ELF-1 (cell line): ENCODE results near the gene PGM2.

Experiments used
- DNase-seq: peaks from one replicate; pipeline ENCODE4 v3.0.0-alpha.2; 2016; ENCODE audit warnings: low read depth, low spot score

PGM2 gene

DNA sequence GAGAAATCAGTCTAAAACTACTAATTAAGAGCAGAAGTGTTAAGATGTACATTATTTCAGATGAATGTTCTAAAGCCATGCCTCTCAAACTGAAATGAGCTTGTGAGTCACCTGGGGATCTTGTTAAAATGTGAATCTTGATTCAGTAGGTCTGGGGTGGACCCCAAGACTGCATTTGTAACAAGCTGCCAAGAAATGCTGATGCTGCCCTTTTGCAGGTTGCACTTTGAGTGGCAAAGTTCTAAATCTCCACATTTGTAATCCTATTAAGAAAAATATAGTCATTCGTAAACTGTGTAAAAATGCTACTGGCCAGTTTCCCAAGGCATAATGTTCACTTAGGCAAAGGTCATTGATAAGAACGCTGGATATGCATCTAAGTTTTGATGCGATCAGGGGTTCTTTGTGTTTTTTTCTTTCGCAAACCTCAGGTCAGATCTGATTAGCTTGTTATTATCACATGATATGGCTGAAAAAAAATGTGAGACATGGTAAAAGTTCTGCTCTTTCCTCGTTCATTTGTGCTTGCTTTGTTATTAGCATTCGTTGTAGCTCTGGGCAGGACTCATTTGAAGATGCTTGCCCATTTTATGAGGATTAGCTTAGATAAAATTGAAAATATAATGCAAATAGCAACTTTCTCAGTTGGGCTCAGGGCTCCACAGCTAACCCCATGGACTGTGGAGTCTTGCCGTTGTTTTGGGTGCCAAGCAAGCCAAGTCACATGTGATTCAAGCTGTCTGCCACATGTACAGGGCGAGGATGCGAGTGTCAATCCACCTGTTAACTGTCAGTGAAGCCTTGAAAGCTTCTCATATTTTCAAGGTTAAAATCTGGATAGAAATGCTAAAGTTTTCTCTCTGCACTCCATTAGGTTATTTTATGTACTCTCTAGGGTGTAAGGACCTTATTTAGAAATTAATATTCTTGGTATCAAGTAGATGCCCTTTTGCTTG is 76.5 kb downstream of the PGM2 start:
- DNase-seq = no peak

- DNase-seq = no peak
Measured at GRCh38 chr4:37903901-37904300, 77.4 kb downstream of the PGM2 start.

GRCh38 chr4:37904824-37905223 is 78.3 kb downstream of the PGM2 start:
- DNase-seq = no peak

GRCh38 chr4:37905533-37906169 is 79.2 kb downstream of the PGM2 start:
- no peak for DNase-seq

GRCh38 chr4:37908488-37909331 is 82.2 kb downstream of the PGM2 start:
- no peak for DNase-seq

GRCh38 chr4:37909332-37910090 is 83.0 kb downstream of the PGM2 start:
- no peak for DNase-seq

DNA sequence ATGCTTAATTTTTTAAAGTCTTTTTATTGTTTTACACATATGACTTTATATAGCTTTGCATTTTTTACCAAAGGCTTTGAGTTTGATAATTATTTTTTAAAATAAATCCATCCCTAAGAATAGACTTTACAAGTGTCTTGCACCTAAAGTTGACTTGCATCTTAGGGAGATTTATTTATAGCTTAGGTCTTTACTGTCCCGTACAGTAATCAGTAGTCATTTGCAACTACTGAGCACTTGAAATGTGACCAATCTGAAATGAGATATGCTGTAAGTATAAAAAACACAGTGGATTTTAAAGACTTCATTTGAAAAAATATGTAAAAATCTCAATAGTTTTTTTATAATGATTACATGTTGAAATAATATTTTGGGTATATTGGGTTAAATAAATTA is 83.6 kb downstream of the PGM2 start:
- DNase-seq = no peak
